Muscle of back (tissue), 11 donors: ENCODE data around the gene COL18A1. TPM values are rescaled to one million over a fixed set of nuclear protein-coding genes. Genes with fewer than 3 reads are reported as not detected.

Experiments used
- DNase-seq, 3 donors: peaks; one replicate each; pipeline versions ENCODE4 v3.0.0 to v3.0.0-alpha.2; 2013
- polyA plus RNA-seq, 10 donors: library from polyadenylated mRNA; unstranded; fragments of 120-200 nt; gene quantifications; one replicate each; pipeline ENCODE4 v1.2.1, GENCODE V29; 2013; ENCODE audit not compliant: insufficient read length in 10 of 10

Gene COL18A1
- polyA plus RNA-seq, 10 donors = 53.7 to 116 (median 71.4) TPM

DNA sequence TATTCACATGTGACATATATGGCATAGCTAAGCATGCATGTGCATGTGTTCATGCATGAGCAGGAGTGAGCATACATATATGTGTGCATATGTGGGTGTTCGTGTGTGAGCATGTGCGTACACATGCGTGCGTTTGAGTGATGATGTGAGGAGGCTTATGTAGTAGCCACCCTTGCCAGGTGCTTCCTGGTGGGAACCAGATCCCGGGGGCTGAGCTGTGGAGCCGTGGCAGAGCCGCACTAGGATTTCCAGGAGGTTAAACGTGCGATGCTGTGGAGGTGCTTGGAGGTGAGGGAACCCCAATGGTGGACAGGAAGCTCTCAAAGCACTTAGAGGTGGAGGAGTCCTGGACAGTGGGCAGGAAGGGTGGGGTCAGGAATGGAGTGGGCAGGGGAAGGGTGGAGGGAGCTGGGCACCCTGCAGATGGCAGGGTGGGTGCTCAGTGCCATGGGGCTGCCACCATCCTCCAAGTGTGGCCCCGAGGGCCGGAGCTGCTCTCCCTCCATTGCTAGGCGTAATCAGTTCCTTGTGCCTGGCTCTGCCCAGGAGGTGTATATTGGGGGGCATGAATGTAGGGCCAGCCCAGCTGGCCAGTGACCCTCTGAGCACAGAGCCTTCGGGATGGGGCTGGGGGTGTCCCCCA lies 48.5 kb downstream of the COL18A1 start:
- no peak for DNase-seq

DNA sequence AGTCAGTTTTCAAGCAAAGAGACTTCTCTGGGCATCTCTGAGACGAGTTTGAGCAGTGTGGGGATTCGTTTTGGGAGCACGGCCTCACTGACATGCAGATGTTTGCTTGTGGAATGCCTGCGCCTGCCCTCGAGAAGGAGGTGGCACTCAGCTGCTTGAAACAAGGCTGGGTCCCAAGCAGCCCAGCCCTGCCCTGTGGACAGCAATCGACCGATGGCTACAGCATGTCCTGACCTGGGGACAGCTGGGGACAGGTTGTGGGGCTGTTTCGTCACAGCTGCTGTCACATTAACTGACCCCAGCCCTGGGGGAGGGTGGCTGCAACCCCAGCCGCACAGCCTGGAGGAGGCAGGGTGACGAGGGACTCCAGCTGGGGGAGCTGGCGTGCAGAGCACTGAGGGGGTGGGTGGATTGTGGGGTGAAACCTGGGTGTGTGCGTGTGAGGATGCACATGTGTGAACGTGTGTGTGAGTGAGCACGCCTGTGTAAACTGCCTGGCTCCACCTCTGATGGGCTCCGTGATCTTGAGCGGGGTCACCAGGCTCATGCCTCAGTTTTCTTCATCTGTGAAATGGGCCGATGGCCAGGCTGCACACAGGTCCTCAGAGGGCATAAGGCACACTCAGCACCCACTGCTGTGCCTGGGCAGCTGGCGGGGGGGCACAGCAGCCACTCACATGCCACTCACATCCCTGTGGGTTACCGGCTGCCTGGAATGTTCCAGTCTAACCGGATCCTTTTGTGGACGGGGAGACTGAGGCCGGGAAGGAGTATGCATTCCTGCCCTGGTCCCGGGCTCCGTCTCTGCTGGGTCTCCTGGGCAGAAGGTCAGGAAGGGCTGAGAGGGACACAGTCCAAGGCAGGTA lies 49.3 kb downstream of the COL18A1 start:
- DNase-seq = peak in 1 of 3 donors; percentile 52

DNA sequence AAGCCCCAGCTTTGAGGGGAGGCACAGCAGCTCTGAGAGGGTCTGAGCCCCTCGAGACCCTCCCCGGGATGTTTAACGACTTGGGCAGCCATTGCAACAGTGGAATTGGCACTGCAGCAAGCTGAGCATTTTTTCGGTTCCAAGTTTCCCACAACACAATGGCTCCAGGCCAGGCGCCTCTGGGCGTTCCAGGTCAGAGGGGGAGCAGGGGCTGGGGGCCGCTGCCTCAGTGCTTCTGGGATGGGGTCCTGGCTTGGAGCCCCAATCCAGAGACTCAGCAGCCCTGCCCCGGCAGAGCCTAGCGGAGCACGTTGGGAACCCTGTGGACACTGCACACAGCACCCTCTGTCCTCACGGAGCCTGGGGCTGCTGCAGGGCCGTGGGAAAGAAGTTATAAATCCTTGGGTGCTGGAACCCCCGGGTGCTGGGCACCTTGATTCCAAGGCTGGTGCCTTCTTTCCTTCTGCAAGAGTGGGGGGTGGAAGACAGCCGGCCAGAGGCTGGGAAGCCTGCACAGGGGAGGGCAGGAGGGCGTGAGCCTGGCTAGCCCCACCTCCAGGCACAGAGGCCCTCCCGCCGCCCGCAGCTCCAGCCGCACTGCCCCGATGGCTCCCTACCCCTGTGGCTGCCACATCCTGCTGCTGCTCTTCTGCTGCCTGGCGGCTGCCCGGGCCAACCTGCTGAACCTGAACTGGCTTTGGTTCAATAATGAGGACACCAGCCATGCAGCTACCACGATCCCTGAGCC lies 50.1 kb downstream of the COL18A1 start:
- peak in 2 of 3 donors; percentile 44 to 75 for DNase-seq

DNA sequence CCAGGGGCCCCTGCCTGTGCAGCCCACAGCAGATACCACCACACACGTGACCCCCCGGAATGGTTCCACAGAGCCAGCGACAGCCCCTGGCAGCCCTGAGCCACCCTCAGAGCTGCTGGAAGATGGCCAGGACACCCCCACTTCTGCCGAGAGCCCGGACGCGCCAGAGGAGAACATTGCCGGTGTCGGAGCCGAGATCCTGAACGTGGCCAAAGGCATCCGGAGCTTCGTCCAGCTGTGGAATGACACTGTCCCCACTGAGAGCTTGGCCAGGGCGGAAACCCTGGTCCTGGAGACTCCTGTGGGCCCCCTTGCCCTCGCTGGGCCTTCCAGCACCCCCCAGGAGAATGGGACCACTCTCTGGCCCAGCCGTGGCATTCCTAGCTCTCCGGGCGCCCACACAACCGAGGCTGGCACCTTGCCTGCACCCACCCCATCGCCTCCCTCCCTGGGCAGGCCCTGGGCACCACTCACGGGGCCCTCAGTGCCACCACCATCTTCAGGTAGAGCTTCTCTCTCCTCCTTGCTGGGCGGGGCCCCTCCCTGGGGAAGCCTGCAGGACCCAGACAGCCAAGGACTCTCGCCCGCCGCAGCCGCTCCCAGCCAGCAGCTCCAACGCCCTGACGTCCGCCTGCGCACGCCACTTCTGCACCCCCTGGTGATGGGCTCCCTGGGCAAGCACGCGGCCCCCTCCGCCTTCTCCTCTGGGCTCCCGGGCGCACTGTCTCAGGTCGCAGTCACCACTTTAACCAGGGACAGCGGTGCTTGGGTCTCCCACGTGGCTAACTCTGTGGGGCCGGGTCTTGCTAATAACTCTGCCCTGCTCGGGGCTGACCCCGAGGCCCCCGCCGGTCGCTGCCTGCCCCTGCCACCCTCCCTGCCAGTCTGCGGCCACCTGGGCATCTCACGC lies 51.0 kb downstream of the COL18A1 start:
- no peak for DNase-seq

DNA sequence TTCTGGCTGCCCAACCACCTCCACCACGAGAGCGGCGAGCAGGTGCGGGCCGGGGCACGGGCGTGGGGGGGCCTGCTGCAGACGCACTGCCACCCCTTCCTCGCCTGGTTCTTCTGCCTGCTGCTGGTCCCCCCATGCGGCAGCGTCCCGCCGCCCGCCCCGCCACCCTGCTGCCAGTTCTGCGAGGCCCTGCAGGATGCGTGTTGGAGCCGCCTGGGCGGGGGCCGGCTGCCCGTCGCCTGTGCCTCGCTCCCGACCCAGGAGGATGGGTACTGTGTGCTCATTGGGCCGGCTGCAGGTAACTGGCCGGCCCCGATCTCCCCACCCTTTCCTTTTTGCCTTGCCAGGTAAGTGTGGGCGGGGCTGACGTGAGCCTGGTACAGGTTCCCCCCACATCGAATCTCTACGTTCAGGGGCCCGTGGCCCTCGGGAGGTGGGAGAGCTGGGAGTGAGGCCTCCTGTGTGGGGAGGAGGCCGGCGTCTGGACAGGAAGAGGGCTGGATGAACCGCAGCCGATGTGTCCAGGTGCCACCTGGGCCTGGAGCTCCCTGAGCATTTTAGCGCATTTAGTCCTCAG lies 51.7 kb downstream of the COL18A1 start:
- DNase-seq = no peak

DNA sequence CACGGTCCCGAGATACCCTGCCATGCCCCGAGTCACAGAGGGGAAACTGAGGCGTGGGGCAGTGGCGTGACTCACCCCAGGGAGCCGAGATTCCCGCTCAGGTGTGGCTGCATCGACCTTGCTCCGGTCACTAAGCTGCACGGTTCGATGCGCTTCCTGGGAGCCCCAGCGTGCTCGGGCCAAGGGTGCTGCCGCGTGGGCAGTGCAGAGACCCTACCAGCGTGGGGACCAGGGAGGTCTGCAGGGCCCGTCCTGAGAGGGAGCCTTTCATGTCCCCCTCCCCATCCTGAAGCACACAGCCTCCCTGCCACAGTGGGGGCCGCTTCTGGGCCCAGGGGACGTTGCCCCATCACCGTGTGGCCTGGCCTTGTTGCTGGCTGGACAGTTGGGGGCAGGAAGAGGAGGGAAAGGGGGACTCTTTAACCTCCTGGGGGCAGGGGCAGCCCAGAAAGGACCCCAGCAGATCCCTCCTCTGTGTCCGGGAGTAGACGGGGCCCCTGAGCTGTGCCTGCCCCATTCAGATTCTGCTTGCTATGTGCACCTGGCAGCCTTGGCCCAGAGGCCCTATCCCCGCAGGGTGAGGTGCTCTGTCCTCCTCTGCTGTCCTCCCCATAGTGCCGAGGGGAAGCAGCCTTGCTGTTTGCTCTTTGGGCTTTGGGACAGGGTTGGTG lies 52.3 kb downstream of the COL18A1 start:
- DNase-seq = no peak

DNA sequence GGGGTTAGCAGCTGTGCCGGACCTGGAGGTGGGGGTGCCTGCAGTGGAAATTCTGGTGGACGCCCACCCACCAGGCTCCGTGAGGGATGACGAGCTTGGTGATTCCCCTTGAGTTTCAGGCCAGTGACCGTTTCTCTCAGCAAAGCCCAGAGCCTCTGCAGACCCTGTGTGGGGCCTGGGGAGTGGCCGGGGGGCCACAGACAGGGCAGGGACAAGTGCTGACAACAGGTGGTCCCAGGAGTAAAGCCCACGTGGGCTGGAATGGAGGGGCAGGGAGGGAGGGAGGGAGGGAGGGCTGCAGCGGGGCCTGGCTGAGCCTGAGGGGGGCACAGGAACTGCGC lies 52.8 kb downstream of the COL18A1 start:
- DNase-seq = no peak

DNA sequence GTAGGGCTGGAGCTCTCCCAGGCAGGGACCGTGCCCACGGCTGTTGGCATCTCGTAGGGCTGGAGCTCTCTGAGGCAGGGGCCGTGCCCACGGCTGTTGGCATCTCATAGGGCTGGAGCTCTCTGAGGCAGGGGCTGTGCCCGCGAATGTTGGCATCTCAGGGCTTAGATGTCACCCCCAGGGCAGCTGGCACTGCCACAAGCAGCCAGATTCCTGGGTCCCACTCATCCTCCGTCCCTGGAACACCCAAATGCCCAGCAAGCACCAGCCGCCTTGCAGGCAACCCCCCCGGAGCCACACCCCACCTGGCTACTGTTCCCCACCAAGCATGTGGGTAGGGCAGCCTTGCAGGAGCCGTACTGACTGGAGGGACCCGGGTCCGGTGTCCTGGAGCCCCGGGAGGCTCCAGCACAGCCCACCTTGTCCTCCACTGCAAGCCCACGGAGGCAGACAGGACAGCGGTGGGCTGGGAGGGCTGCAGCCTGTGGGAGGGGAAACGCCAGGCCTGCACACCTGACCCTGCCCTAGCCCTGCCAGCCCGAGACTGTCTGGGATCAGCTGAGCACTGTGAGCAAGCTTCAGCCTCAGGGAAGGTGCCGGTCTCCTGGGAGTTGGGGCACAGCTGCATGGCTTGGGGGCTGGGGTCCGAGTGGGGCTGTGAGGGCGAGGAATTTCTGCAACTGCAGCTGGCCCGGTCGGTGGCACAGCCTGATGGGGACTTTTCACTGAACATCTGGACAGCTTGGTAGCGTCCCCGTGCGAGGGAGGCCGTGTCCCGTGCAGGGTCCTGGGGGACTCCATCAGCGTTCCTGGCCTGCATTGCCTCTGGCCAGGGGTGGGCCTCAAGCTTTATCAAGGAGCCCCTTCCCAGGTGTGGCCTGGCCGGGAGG lies 53.6 kb downstream of the COL18A1 start:
- no peak for DNase-seq

DNA sequence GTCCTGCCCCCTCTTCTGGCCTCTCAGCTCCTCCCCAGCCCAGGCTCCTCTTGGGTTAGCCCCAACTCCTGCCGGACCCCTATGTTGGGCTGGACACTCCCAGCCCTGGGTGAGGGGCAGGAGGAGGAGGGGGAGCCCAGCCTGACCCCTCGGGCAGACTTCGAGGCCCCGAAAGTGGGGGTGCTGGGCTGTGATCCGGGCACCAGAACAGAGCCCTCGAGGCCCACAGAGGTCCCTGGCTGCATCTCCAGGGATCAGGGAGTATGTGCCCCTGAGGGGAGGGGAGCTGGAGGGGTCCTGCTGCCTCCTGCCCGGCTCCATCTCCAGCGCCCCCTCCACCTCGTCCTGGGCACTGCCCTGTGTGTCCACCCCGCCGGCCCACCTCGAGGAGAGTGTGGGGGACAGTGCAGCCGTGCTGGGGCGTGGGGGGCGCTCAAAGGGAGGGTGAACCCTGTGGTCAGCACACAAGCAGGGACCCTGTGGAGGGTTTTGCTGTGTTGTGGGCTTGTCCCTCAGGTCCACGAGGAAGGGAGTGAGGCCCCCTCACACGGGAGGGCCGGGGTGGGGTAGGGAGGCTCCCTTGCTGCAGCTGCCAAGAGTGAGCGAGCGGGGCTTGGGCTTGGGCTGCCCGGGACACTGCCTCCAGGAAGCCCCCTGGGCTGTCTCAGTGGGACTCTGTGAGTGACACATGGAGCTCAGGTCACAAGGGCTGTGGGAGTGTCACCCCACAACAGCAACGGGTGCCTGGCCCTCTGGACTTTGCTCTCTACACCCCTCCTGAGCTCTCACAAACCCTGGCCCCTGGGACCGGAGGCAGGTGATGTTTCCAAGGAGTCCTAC lies 54.4 kb downstream of the COL18A1 start:
- no peak for DNase-seq

DNA sequence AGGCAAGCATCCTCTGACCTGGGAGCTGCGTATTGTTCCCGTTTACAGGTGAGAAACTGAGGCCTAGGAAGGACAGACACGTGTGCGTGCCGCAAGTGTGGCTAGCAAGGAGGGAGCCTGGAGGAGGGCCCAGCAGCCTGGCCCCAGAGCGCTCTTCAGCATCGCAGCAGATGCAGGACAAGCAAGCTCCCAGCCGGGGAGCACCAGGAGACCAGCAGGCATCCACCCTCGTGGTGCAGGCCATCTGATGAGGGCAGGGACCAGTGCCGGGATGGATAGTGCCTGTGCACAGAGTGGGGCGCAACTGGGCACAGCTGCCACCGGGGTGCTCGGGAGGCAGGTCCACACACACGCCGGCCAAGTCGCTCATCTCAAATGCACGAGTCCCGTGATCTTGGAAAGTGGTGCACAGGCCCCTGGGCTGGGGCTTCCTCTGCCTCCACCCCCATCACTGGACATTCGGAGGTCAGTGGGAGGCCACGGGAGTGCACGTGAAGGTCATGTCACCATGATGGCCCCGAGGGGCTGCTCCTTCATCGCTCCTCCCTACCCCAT lies 55.1 kb downstream of the COL18A1 start:
- no peak for DNase-seq

DNA sequence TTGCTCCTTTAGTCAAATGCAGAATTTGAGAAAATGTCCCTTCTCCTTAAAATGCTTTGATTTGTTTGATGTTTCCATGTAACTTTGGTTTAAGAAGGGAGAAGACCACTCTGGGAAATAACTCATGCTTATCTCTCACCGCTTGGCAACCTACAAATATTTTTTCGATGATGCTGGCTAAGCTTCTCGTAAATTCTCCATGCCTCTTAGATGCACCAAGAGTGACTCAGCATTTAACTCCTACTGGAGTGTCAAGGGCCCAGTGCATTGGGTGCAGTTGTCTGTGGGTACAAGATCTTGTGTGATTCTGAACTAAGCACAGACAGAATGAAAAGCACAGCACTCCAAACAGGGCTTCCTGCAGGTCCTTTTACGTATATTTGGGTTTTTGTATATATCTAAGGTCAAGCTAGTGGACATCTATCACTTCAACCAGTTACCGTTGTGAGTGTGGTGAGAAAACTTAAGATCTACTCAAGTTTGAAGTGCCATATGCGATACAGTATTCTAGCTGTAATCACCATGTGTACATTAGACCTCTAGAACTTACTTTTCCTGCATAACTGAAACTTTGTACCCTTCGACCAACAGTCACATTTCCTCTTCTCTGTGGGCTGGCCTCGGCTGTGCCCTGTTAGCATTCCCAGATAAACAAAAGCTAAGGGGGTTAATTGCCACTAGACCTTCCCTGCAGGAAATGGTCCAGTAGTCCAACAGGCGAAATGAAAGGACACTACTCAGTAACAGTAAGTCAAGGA lies 55.8 kb downstream of the COL18A1 start:
- DNase-seq = peak in 1 of 3 donors; percentile 43

DNA sequence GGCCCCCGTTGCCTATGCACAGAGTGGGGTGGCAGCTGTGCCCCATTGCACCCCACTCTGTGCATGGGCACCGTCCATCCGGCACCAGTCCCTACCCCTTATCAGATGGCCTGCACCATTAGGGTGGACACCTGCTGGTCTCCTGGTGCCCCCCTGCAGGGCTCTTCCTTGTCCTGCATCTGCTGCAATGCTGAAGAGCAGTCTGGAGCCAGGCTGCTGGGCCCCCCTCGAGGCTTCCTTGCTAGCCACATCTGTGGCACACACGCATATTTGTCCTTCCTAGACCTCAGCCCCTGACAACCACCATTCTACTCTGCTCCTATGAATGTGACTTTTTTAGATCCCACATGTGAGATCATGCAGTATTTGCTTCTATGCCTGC lies 56.4 kb downstream of the COL18A1 start:
- DNase-seq = no peak

DNA sequence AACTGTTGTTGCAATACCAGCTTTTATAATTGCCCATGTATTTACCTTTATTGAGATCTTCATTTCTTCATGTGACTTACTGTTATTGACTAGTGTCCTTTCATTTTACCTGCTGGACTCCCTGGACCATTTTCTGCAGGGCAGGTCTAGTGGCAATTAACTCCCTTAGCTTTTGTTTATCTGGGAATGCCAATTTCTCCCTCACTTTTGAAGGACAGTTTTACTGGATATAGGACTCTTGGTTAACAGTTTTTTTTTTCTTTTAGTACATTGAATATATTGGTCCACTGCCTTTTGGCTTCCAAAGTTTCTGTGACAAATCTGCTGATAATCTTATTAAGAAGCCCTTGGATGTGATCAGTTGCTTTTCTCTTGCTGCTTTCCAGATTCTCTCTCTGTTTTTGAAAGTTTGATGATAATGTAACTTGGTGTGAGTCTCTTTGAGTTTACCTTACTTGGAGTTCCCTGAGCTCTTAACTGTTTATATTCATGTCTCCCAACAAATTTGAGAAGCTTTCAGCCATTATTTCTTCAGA lies 56.9 kb downstream of the COL18A1 start:
- DNase-seq = no peak

DNA sequence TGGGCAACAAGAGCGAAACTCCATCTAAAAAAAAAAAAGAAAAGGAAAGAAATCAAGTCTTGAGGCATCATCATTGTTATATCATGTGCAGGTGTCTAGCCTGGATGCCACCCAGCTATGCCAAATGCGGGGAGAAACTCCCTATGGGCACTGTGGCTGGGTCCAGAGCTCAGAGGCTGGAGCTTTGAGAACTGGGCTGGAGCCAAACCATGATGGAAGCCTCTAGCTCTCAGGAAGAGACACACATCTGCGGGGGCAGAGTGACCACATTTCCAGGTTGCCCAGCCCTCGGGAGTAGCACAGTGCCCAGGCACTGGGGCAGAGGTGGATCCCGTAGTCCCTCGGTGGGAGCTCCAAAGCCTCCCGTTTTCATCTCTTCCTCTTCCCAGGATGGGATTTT lies 58.9 kb downstream of the COL18A1 start:
- DNase-seq = no peak

DNA sequence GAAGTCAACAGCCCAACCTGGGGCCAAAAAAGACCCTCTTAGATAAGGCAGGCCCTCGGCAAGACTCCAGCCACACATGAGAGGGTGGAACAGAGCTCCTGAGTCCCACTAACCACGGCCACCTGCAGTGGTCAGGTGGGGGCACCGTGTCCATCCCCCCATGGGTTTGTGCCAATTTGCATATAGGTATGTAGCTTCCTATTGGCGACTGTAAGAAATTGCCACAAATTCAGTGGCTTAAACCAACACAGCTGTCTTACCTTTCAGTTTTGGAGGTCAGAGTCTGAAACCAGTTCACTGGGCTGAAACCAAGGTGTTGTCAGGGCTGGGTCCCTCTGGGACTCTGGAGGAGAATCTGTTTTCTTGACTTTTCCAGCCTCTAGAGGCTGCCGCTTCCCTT lies 59.3 kb downstream of the COL18A1 start:
- no peak for DNase-seq

DNA sequence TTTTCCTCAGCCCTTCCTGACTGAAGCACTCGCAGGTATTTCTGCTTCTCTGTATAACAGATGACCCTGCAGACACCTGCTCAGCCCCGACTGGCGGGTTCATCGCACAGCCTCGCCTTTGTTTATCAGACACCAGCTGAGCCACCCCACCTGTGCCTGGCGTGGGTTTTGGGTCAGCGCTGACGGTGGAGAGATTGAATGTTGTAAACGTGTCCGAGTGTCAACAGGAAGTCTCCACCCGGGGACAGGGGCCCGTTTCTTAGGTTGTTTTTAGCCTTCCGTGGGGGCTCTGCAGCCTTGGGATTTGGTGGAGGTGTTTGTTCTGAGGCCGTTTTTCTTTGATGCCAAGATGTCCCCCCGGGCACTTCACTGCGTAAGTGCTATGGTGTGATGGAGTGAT lies 60.1 kb downstream of the COL18A1 start:
- DNase-seq = no peak

DNA sequence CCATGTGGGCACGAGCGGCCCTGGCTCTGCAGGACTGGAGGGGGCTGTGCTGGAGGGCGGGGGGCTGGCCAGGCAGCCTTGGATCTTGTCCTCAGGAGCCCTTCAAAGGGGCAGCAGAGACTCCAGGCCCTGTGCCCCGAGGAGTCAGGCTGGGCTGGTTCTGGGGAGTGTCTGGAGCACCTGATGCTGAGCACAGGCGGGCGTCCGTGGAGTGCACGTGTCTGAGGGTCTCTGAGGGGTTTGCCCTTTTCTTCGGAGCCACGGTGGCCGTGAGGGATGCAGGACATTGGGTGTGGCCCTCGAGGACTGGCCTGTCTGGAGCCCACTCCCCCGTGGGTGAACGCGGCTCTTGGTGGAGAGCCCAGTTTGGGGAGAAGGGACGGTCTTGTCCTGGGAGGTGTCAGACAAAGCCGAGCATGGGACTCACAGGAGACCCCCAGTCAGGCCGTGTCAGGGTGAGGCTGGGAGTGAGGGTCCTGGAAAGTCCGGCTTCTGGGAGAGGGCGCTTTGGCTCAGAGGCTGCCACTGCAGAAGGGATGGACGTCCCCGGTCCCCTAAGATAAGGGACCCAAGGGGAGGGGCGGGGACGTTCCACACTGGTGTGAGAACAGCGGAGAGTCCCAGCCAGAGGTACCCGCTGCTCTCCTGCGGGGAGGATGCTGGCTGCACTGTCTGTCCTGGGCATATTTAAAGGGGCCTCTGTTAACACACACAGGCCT lies 60.8 kb downstream of the COL18A1 start:
- no peak for DNase-seq
